NCI-H1694 treated with DMSO at 0.1 percent for 48 hours (cell line): ENCODE results near the gene CMIP.

ENCODE experiments used
- DNase-seq: peaks from one replicate; lab custom pipeline; 2025; lab: John Stamatoyannopoulos, UW

Gene CMIP

DNA sequence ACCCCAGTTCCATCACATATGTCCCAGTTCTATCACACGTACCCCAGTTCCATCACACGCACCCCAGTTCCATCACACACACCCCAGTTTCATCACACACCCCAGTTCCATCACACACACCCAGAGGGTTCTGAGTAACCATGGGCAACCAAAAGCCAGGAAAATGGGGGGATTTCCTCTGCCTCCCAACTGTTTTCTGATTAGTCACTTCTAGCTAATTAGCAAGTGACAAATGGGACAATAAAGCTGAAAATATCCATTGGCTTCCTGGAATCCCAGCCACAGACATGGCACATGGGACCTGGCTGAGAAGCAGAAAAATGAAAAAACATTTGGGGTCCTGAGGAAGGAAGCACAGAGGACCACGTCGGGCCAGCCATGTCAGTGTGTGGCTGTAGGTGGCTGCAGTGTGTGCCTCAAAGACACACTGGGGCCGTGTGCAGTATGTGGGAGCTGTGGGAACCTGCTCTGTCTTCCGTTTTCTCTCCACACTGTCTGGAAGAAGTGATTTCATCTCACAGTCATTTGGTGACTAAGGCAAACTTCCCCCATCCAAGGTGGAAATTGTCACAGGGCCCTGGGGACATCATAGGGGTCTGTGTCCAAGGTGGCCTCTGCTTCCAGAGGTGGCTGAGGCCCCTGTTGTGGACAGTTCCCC is 106.7 kb downstream of the CMIP start:
- peak; percentile 5 for DNase-seq

DNA sequence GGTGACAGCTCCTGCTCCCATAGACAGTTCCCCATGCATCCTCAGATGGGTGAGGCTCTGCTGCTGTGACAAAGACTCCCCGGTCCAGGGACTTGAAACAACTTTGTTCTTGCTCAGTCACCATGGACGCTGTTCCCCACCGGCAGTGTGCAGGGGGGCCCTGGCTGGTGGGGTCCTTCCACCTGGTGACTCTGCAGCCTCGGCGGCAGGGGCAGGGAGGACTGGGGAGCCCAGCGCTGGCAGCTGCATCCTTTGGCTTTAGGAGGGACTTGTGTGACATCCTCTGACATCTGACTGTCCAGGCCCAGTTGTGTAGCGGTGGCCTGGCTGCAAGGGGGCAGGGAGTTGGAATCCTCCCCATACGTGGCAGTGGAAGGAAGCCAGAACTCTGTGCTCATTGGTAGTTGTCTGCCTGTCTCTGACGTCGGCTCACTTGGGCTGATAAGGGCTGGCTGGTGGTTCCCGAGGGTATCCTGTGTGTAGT is 107.3 kb downstream of the CMIP start:
- no peak for DNase-seq

DNA sequence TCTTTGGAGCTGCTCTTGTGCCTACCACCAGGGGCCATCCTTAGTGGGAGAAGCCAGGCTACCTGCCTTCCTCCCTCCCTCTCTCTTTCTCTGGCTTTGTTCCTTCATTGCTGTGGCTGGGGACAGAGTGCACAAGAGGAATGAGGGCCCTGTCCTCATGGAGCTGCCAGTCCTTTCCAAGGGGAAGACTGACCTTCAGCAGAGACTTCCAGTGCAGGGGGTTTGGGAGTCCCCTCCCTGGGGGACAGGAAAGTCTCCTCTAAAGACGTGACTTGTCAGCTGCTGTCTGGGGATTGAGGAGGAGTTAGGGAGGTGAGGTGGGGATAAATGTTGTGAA is 108.1 kb downstream of the CMIP start:
- no peak for DNase-seq

DNA sequence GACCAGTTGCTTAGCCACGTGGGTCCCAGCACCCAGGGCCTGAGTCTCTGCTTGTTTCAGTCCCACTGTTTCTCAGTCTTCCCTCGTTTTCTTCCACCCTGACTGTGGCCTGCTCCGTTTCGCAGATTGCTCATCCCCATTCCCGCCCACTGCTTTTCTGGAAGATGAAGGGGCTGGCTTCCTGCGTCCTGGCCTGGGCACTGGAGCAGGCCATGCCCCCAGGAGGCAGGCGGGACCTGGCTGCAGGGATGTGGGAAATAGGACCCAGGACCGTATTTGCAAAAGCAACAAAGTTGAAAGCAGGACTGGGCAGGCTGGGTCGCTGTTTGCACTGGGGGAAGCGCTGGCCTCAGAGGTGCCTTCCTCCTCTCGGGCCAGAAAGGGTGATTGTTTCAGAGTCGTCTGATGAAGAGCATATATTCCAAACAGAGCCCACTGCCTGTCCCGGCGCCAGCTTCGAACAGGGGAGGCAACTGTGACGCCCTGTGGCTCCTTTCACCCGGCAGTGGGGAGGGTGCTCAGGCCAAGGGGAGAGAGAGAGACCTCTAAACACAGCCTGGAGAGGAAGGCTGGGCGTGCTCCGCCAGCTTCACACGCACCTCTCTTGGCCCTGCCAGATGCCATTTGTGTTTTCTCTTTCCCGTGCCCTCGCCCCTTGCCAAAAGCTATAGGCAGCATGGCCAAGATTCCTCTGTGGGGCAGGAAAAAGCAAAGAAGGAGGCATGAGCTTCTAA is 108.6 kb downstream of the CMIP start:
- DNase-seq: peak; percentile 3

DNA sequence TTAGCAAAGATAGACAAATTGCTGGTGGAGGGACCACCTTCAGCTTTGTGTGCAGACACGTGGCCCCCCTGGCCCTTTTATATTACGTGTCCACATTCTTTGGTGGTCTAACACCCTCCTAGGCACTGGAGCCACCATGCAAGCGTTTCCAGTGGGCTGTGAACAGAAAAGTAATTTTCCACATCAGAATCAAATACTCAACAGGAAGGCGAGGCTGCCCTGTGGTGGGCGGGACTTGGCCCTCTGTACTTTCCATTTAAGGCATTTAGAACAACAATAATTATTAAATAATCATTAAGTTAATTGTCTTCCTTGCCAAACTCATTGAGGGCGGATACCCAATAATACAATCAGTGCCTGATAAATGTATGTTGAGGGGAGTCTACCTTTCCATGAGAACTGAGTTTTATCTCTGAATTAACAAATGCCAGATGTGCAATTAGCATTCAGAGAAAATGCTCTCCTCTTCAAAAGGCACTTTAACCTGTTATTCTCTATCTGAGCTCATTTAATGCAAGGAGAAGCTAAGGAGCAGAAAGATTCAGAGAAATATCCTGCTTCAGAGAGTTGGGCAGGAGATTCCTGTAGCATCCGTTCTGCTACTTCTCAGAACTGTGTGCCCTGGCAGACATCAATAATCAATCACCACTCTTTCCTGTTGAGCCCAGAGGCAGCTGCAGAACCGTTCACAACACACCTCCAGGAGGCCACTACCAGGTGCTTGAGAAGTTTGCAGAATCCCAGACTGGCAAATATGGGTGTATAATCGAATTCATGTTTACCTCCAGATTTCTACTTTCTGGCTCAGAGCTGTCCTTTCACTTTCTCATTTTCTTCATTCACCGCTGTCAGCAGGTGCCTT is 109.4 kb downstream of the CMIP start:
- no peak for DNase-seq

DNA sequence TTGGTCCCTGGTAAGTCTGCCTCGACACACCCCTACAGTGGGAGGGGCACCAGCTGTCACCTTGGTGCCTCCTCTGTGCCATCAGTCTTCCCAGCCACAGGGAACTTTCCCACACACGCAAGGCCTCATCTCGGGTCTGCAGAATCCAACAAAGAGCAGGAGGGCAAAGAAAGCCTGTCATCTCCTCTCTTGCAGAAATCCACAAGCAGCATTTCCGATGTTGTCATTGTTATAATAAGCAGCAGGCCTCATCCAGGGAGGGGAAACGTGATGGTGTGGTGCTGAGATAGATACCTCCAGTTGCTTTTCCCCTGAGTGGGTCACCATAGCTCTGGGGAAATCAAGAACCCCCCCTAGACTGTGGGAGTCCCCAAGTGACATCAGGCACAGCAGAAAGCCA is 110.4 kb downstream of the CMIP start:
- DNase-seq: no peak

DNA sequence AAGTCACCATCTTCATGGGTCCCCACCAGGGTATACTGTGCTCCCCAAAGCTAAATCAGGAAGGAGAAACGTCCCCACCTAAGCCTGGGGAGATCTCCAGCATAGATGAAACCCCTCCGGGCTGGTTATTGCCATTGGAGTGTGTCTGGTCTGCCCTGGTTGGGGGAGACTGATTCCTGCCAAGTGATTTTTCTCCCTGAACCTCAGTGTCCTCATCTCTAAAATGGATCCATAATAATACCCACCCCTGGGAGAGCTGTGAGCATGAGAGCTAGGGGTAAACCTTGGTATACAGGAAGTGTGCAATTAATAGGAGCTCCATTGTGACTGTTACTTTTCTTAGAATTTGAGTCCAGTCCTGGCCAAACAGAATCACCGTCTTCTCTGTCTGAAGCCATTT is 111.1 kb downstream of the CMIP start:
- no peak for DNase-seq

DNA sequence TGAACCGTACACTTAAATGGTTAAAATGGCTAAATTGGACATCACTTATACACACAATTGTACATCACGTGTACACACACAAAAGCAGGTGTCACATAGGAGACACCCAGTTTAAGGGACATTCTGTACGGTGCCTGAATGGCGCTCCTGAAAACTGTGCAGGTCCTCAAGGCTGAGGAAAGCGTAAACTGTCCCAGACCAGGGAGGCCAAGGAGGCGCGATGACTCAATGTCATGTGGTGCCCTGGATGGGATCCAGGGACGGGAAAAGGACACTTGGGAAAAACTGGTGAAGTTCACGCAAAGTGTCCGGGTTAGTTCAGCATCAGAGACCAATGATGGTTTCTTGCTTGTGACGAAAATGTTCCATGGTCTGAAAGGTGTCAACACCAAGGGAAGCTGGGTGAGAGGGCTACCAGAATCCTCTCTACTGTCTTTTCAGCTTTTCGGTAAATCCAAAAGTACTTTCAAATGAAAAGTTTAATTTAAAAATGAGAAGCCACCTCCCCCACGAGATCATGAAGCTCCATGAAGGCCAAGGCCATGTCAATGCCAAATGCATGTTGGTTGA is 112.2 kb downstream of the CMIP start:
- DNase-seq: no peak

DNA sequence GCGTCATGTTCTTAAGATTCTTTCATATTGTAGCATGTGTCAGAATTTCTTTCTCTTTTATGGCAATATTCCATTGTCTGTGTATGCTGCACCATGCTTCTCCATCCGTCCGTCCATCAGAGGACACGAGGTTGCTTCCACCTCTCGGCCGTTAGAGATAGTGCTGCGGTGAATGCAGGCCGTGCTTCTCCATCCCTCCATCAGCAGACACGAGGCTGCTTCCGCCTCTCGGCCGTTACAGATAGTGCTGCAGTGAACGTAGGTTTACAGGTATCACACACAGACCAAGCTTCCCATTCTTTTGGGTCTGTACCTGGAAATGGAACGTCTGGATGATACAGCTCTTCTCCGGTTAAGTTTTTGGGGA is 113.5 kb downstream of the CMIP start:
- DNase-seq: no peak

DNA sequence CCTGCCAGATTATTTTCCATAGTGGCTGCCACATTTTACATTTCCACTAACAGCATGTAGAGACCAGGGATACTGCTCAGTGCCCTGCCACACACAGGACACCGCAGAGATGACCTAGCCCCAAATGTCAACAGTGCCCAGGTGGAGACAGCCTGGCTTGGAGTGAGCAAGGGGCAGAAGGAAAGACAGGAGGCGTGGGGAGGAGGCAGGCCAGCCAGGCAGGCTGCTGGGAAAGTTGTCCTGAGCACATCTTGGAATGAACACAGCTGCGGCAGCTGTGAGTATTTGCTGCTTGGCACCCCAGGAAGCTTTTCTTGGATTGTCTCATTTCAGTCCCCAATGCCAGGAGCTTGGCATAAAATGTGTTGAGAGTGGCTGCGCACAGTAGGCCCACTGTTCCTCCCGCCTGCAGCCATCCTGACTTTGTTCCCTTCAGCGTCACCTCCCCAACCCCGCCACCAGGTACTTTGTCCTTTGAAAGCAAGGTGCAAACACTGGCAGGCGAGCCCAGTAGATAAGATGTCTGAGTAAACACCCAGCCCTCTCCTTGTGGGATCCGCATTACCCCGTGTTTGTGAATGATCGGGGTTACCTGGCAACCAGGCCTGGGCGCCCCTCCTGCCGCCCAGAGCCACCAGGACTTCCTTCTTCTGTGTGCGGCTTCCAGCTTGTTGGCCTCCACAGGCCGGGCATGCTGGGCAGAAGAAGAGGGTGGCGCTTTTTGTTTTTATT is 114.0 kb downstream of the CMIP start:
- DNase-seq: no peak

DNA sequence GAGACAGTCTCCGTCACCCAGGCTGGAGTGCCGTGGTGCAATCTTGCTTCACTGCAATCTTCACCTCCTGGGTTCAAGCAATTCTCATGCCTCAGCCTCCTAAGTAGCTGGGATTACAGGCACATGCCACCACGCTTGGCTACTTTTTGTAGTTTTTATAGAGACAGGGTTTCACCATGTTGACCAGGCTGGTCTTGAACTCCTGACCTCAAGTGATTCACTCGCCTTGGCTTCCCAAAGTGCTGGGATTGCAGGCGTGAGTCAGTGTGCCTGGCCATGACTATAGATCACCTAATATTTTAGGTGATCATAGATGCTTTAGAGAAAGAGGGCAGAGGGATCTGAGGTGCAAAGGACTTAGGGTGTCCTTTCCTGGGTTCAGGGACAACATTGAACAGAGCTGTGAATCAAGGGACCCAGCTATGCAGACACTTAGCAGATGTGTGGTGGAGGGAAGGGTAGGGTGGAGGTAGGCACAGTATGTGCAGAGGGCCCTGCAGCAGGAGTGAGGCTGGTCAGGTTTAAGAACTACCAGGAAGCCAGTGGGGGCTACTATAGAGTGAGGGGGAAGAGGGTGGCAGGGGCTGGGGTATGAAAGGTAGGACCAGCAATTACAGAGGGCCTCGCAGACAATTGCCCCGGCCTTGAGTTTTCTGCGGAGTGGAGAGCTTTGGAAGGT is 116.5 kb downstream of the CMIP start:
- no peak for DNase-seq

DNA sequence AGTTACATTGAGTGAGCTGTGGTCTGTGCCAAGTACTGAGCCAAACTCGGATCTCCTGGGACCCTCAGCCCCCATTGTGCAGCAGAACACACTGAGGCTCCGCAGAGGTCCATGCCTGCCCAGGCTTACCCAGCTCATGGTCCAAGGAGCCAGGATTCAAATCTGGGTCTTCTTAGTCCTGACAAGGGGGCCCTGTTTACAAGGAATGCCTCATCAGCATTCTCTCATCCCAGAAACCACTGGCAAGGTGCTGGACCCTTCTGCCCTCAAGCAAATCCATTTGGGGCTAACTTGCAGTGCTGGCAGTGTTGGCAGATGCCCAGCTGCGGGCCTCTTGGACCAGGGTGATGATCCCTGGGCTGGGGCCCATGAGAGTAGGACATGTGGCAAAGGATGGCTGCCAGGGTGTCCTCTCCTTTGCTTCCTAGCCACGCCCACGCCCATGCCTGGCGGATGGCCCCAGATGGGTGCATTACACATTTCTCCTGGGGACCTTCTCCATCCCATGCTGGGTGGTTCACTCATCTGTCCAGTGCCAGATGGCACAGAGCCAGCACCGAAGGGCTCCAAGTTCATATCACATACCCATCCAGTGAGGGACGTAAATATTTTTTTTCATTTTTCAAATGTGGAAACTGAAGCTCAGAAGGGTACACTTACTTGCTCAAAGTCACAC is 117.7 kb downstream of the CMIP start:
- DNase-seq: no peak

DNA sequence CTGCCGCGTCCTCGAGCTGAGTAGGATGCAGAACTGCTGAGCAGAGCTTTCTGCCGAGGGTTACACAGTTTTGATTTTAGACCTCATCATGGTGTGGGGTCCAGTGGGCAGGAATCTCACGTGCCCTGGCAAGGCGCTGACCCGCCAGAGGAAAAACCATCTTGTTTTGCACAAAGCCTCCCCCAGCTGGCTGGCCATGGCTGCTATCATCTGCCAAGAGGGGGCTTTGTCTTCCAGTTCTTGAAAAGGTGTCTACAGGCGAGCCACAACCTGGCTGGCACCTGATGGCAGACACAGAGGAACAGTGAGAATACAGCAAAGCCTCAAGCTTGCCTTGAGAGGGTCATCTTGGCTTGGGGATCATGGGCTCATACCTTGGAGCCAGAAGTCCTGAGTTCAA is 118.3 kb downstream of the CMIP start:
- DNase-seq: no peak

DNA sequence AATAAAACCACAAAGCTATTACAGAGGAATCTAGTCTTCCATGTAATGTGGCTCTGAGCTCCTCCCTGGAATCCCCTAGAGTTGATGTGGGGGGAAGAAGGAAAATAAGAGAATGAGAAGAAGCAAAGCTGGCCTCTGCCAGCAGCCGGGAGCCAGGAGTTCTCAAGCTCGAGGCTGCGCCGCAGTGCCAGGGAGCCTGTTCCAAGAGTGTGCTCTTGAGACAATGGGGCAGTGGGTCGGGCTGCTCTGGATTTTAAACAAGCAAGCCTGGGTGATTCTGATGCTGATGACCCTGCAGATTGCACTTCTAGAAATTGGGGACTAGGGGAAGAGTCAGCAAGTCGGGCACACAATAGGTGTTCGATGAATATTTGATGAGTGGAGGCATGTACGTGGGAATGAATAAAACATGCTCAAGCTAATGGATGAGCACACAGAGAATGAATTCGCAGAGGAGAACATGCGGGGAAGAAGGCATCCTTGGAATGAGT is 119.9 kb downstream of the CMIP start:
- DNase-seq: no peak

DNA sequence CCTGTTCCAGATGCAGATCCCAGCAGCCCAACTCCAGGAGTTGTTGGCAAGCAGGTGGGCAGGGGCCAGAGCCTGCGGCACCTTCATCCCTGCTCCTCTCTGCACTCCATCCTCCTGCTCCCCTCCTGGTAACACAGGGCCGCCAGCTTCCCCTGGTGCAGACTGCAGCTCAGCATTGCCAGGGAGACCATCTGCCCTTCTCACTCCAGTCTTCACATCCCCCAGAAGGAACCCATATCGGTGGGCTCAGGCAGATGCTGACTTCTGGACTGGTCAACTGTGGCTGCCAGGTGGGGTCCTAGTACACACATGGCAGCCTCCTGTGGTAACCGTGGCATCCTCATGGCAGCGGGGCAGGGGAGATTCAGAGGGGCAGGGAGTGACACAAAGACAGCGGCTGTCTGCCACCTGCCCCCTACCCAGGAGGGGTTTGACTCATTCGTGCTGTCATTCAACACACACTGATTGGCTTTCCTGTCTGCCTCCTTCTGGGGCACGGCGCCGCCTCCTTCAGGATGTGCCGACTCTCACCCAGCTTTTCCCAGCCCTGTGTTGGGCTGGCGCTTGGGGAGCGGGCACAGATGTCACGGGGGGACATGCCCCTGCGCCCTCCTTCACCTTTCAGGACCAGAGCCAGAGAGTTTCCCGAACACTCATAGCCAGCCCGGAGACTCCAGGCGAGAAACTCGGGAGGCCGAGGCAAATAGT is 120.9 kb downstream of the CMIP start:
- peak; percentile 7 for DNase-seq

DNA sequence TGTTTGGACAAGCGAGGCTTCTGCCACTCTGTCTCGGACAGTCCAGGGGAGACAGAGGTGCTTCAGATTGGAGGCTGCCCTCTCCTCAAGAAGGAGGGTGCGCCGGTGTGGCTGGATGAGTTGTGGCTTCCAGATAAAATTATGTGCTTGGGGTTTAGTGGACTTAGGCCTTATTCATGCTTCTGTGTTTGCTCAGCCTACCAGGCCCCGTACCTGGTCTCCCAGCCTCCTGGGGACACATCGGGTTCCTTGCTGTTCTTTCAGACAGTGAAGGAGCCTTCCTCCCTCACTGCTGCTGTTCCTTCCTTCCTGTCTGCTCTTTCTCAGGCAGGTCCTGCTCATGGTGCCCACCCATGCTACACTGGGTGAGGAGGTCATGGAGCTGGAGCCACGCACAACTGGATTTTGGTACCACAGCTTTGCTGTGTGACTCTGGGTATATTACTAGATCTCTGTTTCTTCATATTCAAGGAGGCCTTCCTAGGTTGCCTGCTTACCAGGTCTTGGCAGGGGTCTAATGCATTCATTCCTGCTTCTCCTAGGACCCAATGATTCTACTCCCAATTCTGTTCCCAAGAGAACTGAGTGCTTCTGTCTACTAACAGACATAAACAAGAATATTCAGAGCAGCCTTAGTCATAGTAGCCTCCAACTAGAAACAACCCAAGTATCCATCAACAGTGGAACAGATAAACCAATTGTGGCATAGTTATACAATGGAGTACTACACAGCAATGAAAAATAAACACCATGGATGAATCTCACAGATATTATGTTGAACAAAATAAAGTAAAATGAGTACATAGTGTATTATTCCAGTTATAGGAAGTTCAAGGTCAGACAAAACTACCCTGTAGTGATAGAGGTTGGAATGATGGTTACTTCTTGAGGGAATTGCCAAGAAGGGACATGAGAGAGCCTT is 121.7 kb downstream of the CMIP start:
- no peak for DNase-seq

DNA sequence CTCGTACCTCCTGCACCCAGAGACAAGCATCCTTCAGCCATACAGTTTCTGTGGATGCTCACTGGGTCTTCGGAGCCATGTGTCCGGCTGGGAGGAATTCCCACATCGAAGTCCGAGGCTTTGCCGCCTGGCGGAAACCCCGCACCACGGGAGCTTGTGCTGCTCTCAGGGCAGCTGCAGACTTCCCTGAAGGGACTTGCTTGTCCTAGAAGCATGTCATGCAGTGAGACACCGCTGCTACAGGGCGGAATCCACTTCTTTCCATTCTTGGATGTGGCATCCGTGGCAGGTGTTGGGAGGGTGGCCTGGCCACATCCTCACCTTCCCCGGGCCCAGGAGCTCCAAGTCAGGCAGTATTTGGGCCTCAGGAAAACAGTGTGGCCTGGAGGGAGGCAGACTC is 122.5 kb downstream of the CMIP start:
- DNase-seq: no peak

DNA sequence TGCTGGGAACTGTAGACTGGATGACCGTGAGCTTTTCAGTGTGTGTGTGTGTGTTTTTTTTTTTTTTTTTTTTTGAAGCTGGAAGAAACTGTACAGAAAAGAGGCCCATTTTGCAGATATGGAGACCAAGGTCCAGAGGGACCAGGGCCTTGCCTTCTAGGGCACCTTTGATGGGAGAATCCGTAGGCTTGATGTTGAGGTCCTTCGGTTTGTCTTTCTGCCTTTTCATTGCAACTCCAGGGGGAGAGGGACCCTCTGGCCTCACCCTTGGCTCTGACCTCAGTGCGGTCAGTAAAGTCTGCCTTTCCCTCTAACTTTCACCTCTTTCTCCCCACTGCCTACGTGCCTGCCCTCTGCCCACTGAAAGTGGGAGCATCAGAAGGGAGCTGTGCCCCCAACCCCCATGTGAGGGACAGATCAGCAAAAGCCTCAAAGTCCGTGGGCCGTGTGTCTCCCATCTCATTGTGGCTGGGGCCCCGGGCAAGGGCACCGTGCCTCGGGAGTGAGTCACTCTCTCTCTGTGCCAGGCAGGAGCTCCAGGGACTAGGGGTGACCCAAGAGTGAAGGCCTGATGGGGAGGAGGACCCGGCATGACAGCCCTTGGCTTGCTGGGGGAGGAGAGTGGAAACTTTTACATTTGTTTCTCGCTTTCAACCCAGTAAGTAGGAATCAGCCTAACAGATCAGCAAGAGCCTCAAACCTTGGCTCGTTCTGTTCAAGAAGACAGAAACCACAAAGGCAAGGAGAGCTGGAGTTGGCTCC is 123.6 kb downstream of the CMIP start:
- no peak for DNase-seq
